ENCODE measurements around the gene CDH4. TPM values are rescaled to one million over a fixed set of nuclear protein-coding genes. Genes with fewer than 3 reads are reported as not detected.

Gene CDH4
- total and polyA plus RNA-seq, 2 of the 8 experiments (the other 6 are each of a cell fraction or from before 2014, with no cell fraction given) = 4.3 to 7.9 TPM

GRCh38 chr20:61271312-61272231 is 19.5 kb downstream of the CDH4 start:
- ChIA-PET POLR2A (ENCODE audit: partially characterized antibody) (no interaction called here), CTCF (ENCODE audit: partially characterized antibody) (interaction anchor here (1.0 kb wide), 1 partner anchor 8 kb away, joined by 5 read pairs; no protein-coding TSS in a partner anchor)
- Histone ChIP-seq H3K4me3 (ENCODE audit: extremely low read depth in 1 of 4, insufficient read depth in 2 of 4, low read depth in 3 of 4, low read length in 4 of 4) (no peak overlapping the region), H2AK5ac (ENCODE audit: low read depth, low read length) (0 out of 2 replicates have a peak overlapping the region, but pooled peaks have one; percentile 39), H3K18ac (ENCODE audit: extremely low read depth, low read length) (peak overlapping the region; percentile 32), H3K9me3 (ENCODE audit: insufficient read depth in 2 of 2, low read depth in 1 of 2, low read length in 1 of 2) (no peaks in the 10 kb centered on the region), H3K4ac (replicated peaks; ENCODE audit: insufficient read length, low read depth, low read length) (no peak overlapping the region), H3K4me2 (ENCODE audit: insufficient read depth in 1 of 2, low read depth in 2 of 2, low read length in 2 of 2) (no peak overlapping the region), H4K8ac (ENCODE audit: extremely low read depth, insufficient read depth, low read length) (no peak overlapping the region), H3K79me2 (ENCODE audit: control insufficient read depth in 1 of 2, insufficient read depth in 2 of 2, low read length in 2 of 2) (0 out of 4 replicates have a peak, but pooled peaks cover 0 to 2% of the 10 kb centered on the region in 2 experiments), H3K23me2 (ENCODE audit: low read depth, low read length) (no peaks in the 10 kb centered on the region), H3K9ac (replicated peaks in 1 of 4; ENCODE audit: extremely low read depth in 1 of 4, low read depth in 3 of 4, low read length in 3 of 4) (no peak overlapping the region), H2BK20ac (ENCODE audit: low read length) (no peak overlapping the region), H4K20me1 (replicated peaks in 1 of 2; ENCODE audit: control insufficient read depth in 1 of 2, insufficient read depth in 2 of 2, low read length in 2 of 2) (no peaks in the 10 kb centered on the region), H3K36me3 (ENCODE audit: control insufficient read depth in 2 of 4, insufficient read depth in 4 of 4, low read length in 3 of 4) (no peaks in the 10 kb centered on the region), H3K27me3 (replicated peaks in 1 of 4; ENCODE audit: control insufficient read depth in 3 of 4, extremely low read depth in 1 of 4, insufficient read depth in 3 of 4, low read length in 3 of 4) (no peaks in the 10 kb centered on the region; a peak in 2 of 7 replicates), H4K5ac (ENCODE audit: insufficient read length, low read depth, low read length) (no peak overlapping the region), H3K56ac (replicated peaks; ENCODE audit: insufficient read length, low read depth, low read length) (no peak overlapping the region), H3K23ac (ENCODE audit: insufficient read length) (no peak overlapping the region), H2BK5ac (ENCODE audit: low read depth, low read length) (no peak overlapping the region), H3K27ac (ENCODE audit: low read depth, low read length) (no peak overlapping the region), H2AFZ (ENCODE audit: low read length) (no peak overlapping the region), H4K91ac (replicated peaks; ENCODE audit: insufficient read length, low read length) (no peak overlapping the region), H3K4me1 (replicated peaks in 1 of 4; ENCODE audit: control insufficient read depth in 3 of 4, insufficient read depth in 4 of 4, low read length in 3 of 4) (peaks cover 0 to 6% (median 0%) of the 10 kb centered on the region in 4 experiments; a peak in 4 of 7 replicates), H2BK120ac (replicated peaks; ENCODE audit: low read depth, low read length) (no peak overlapping the region), H3K79me1 (ENCODE audit: low read depth, low read length) (peaks cover 3% of the 10 kb centered on the region; the same call in 1 of the 2 replicates), H2BK15ac (ENCODE audit: low read length) (no peak overlapping the region), H3K14ac (ENCODE audit: insufficient read length) (no peak overlapping the region), H2BK12ac (ENCODE audit: low read depth, low read length) (no peak overlapping the region)
- no peak for DNase-seq (ENCODE audit: low read depth in 1 of 2, low spot score in 2 of 2)
- FAIRE-seq = no peak
- 85% methylated on average over 23 of the region's 28 CpGs; no CpG with 5 or more reads in 1 of the 2 experiments for WGBS, 2 experiments (ENCODE audit: extremely low coverage in 1 of 2, insufficient coverage in 1 of 2, insufficient read length in 1 of 2, insufficient replicate concordance in 2 of 2, low coverage in 1 of 2, low lambda C conversion rate in 2 of 2, missing lambda C conversion rate in 1 of 2)
- TF ChIP-seq POU5F1 (IDR thresholded peaks at IDR 0.05; ENCODE audit: low read depth, low read length) (no peak), CHD1 (IDR thresholded peaks at IDR 0.05; ENCODE audit: low read depth, low read length) (no peak), MAFK (IDR thresholded peaks at IDR 0.05; ENCODE audit: low read depth, low read length) (peak; percentile 87), ASH2L (IDR thresholded peaks at IDR 0.05; ENCODE audit: low read length) (no peak), POLR2AphosphoS5 (IDR thresholded peaks at IDR 0.05; ENCODE audit: low read depth, low read length) (no peak), EGR1 (IDR thresholded peaks at IDR 0.05; ENCODE audit: borderline replicate concordance, low read depth, low read length) (peak; percentile 45; the same call in 1 of the 2 replicates), CTBP2 (IDR thresholded peaks at IDR 0.05; ENCODE audit: borderline replicate concordance, insufficient read depth, insufficient read length, low read length) (no peak), SIRT6 (IDR thresholded peaks at IDR 0.05; ENCODE audit: low read length) (no peak), EP300 (IDR thresholded peaks at IDR 0.05; ENCODE audit: borderline replicate concordance in 1 of 2, low read depth in 2 of 2, low read length in 2 of 2) (no peak), HDAC2 (IDR thresholded peaks at IDR 0.05; ENCODE audit: borderline replicate concordance in 1 of 2, low read depth in 2 of 2, low read length in 2 of 2) (no peak), POLR2A (IDR thresholded peaks at IDR 0.05; ENCODE audit: control extremely low read depth in 1 of 2, low read depth in 2 of 2, low read length in 2 of 2) (no peak), BACH1 (IDR thresholded peaks at IDR 0.05; ENCODE audit: low read length) (peak; percentile 65; the same call in 1 of the 2 replicates)

All from H1 (cell line).